Peyer's patch (tissue), 4 donors: Measurements from ENCODE around the gene FGFR2.

Experiments
- CTCF ChIP-seq, 6 experiments: fragments of 450-650 bp in 4 of 6; fragments of 200-600 bp in 2 of 6; sonication (generic) in 1 of 6; IDR thresholded peaks; one replicate each; pipeline ENCODE4 v1.5.1; 2017 to 2019; ENCODE audit warnings: antibody characterized with exemption in 6 of 6, mild to moderate bottlenecking in 3 of 6, moderate library complexity in 1 of 6
- POLR2A ChIP-seq, 2 donors: fragments of 450-650 bp; IDR thresholded peaks; one replicate each; pipeline ENCODE4 v1.5.1; 2017; ENCODE audit warnings: antibody characterized with exemption in 2 of 2, mild to moderate bottlenecking in 2 of 2, moderate library complexity in 2 of 2

- no peak for TF ChIP-seq CTCF (IDR thresholded peaks at IDR 0.05)
- TF ChIP-seq POLR2A (IDR thresholded peaks at IDR 0.05), result no peak
Measured at GRCh38 chr10:121500701-121501332, 97.4 kb downstream of the FGFR2 start.
